Neuronal stem cell (in vitro differentiated cells): ENCODE measurements around the gene COA8.

ENCODE experiments used
- DNase-seq: peaks from one replicate; pipeline ENCODE4 v3.0.0-alpha.2; 2013; ENCODE audit warnings: low spot score
- H2AFZ ChIP-seq: one replicate; pipeline ENCODE4 v1.6.1; 2013; ENCODE audit warnings: mild to moderate bottlenecking, low read length, inconsistent platforms
- H2AK5ac ChIP-seq: 2 replicates; pipeline ENCODE4 v1.6.1; 2013; ENCODE audit warnings: low read depth, mild to moderate bottlenecking, inconsistent platforms, low read length, moderate library complexity, mixed read lengths
- H2BK120ac ChIP-seq: 2 replicates; pipeline ENCODE4 v1.6.1; 2013; ENCODE audit warnings: low read depth, mild to moderate bottlenecking, inconsistent platforms, low read length, moderate library complexity, mixed read lengths
- H2BK12ac ChIP-seq: one replicate; pipeline ENCODE4 v1.6.1; 2013; ENCODE audit warnings: low read length, inconsistent platforms
- H2BK15ac ChIP-seq: 2 replicates; pipeline ENCODE4 v1.6.1; 2013; ENCODE audit warnings: mild to moderate bottlenecking, low read length, inconsistent platforms, mixed read lengths
- H2BK5ac ChIP-seq: one replicate; pipeline ENCODE4 v1.6.1; 2013; ENCODE audit warnings: inconsistent platforms, mild to moderate bottlenecking, low read length, moderate library complexity
- H3K14ac ChIP-seq: one replicate; pipeline ENCODE4 v1.6.1; 2013; ENCODE audit warnings: low read length, inconsistent platforms
- H3K18ac ChIP-seq: 2 replicates; pipeline ENCODE4 v1.6.1; 2013; ENCODE audit warnings: low read length, inconsistent platforms
- H3K23ac ChIP-seq: 2 replicates; pipeline ENCODE4 v1.6.1; 2013; ENCODE audit warnings: low read depth, mild to moderate bottlenecking, mixed read lengths, low read length, inconsistent platforms; ENCODE audit not compliant: poor library complexity
- H3K27ac ChIP-seq: replicated peaks from 3 replicates; pipeline ENCODE4 v1.5.1; 2013; ENCODE audit warnings: low read length, inconsistent platforms
- H3K27me3 ChIP-seq, 3 experiments: 2 replicates each; pipeline ENCODE4 v1.6.1; 2013; ENCODE audit warnings: low read length in 3 of 3, mild to moderate bottlenecking in 2 of 3, inconsistent platforms in 1 of 3, low read depth in 1 of 3, mixed read lengths in 1 of 3, moderate library complexity in 1 of 3; ENCODE audit not compliant: control insufficient read depth in 3 of 3, insufficient read depth in 3 of 3
- H3K36me3 ChIP-seq, 2 donors: replicated peaks in 1 of 2; 2 replicates each; pipeline ENCODE4 v1.6.1; 2013; ENCODE audit warnings: low read length in 2 of 2; ENCODE audit not compliant: control insufficient read depth in 2 of 2, insufficient read depth in 2 of 2
- H3K4ac ChIP-seq: 2 replicates; pipeline ENCODE4 v1.6.1; 2013; ENCODE audit warnings: inconsistent platforms, mild to moderate bottlenecking, low read length, moderate library complexity
- H3K4me1 ChIP-seq, 2 donors: 1 replicate in 1 of 2; 2 replicates in 1 of 2; pipeline ENCODE4 v1.6.1; 2013; ENCODE audit warnings: low read length in 2 of 2, low read depth in 1 of 2; ENCODE audit not compliant: control insufficient read depth in 2 of 2, insufficient read depth in 1 of 2
- H3K4me2 ChIP-seq: one replicate; pipeline ENCODE4 v1.6.1; 2013; ENCODE audit warnings: mild to moderate bottlenecking, low read length, inconsistent platforms; ENCODE audit not compliant: insufficient read depth, poor library complexity, severe bottlenecking
- H3K4me3 ChIP-seq, 2 donors: 2 replicates each; pipeline ENCODE4 v1.5.1; 2013; ENCODE audit warnings: low read length in 2 of 2, mild to moderate bottlenecking in 2 of 2, inconsistent platforms in 1 of 2, moderate library complexity in 1 of 2
- H3K79me1 ChIP-seq: one replicate; pipeline ENCODE4 v1.6.1; 2013; ENCODE audit warnings: low read depth, mild to moderate bottlenecking, inconsistent platforms, low read length, moderate library complexity
- H3K9ac ChIP-seq: one replicate; pipeline ENCODE4 v1.6.1; 2013; ENCODE audit warnings: mild to moderate bottlenecking, low read depth, low read length, inconsistent platforms; ENCODE audit not compliant: poor library complexity
- H3K9me3 ChIP-seq, 2 donors: replicated peaks in 1 of 2; 2 replicates each; pipeline versions ENCODE3 to v1.6.1; 2013; ENCODE audit warnings: low read length in 2 of 2, mild to moderate bottlenecking in 2 of 2, inconsistent platforms in 1 of 2, low read depth in 1 of 2, mixed read lengths in 1 of 2, moderate library complexity in 1 of 2; ENCODE audit not compliant: control insufficient read depth in 2 of 2, insufficient read depth in 1 of 2
- H4K8ac ChIP-seq: one replicate; pipeline ENCODE4 v1.6.1; 2013; ENCODE audit warnings: low read depth, mild to moderate bottlenecking, inconsistent platforms, low read length, moderate library complexity
- H4K91ac ChIP-seq: one replicate; pipeline ENCODE4 v1.6.1; 2013; ENCODE audit warnings: low read length, low read depth, mild to moderate bottlenecking, inconsistent platforms; ENCODE audit not compliant: poor library complexity
- WGBS, 2 donors: extraction: QIAGEN DNeasy Blood & Tissue Kit; methylation state at CpG; one replicate each; pipeline ENCODE4 v1.1.7; 2013; ENCODE audit warnings: missing lambda C conversion rate in 2 of 2, mixed read lengths in 1 of 2; ENCODE audit not compliant: insufficient read length in 2 of 2, insufficient replicate concordance in 1 of 2; ENCODE audit errors: extremely low coverage in 2 of 2; 5-methylcytosine and 5-hydroxymethylcytosine counted together

Gene COA8

DNA sequence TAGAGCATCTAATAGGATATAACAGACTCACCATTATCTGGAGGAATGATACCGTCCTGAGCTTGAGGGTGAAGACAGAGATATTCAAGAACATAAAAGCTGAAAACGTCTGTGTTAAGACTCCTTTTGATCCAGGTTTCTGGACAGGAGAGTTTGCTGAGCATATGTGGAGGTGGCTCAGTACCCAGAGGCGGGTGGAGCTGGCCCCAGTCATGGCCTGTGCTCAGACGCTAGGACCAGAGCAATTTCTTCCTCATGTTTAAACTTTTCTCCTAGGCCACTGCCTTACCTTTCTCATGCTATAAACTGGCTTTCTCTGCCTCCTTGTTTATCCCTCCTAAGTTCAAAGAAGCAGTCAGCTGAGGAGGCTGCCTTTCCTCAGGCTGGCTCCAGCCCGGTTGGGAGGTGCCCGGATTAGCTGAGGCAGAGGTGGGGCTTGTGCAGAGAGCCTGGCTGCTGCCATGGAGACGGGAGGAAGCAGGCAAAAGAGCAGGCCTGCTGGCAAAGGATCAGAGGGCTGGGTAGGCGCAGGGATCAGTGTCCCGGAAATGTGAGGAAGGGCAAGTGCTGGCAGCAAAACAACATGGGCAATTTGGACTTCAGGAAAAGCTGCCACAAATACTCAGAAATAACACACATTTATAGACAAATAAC lies 13.7 kb downstream of the COA8 start:
- no peak overlapping the region for H3K4ac ChIP-seq
- H4K91ac ChIP-seq, result no peak overlapping the region
- H3K27me3 ChIP-seq, result no peaks in the 10 kb centered on the region
- H2BK12ac ChIP-seq, result no peak overlapping the region
- H3K36me3 ChIP-seq, result peaks cover 16 to 71% of the 10 kb centered on the region in 2 donors
- no peak overlapping the region for H2AFZ ChIP-seq
- no peaks in the 10 kb centered on the region for H3K9me3 ChIP-seq
- no peak overlapping the region for H3K18ac ChIP-seq
- no peak overlapping the region for H3K23ac ChIP-seq
- H4K8ac ChIP-seq, result no peak overlapping the region
- no peak overlapping the region for H2AK5ac ChIP-seq
- no peak overlapping the region for H2BK15ac ChIP-seq
- no peak overlapping the region for H3K14ac ChIP-seq
- no peak overlapping the region for H3K4me2 ChIP-seq
- DNase-seq, result peak; percentile 71
- H3K27ac ChIP-seq, result peak overlapping the region; percentile 14
- WGBS, 2 donors, result no CpG with 5 or more reads among the region's 9 CpGs
- H3K9ac ChIP-seq, result no peak overlapping the region
- H2BK120ac ChIP-seq, result no peak overlapping the region
- H2BK5ac ChIP-seq, result no peak overlapping the region
- H3K79me1 ChIP-seq, result peaks cover 6% of the 10 kb centered on the region
- H3K4me3 ChIP-seq, result no peak overlapping the region
- peaks cover 3 to 7% of the 10 kb centered on the region in 2 donors for H3K4me1 ChIP-seq

DNA sequence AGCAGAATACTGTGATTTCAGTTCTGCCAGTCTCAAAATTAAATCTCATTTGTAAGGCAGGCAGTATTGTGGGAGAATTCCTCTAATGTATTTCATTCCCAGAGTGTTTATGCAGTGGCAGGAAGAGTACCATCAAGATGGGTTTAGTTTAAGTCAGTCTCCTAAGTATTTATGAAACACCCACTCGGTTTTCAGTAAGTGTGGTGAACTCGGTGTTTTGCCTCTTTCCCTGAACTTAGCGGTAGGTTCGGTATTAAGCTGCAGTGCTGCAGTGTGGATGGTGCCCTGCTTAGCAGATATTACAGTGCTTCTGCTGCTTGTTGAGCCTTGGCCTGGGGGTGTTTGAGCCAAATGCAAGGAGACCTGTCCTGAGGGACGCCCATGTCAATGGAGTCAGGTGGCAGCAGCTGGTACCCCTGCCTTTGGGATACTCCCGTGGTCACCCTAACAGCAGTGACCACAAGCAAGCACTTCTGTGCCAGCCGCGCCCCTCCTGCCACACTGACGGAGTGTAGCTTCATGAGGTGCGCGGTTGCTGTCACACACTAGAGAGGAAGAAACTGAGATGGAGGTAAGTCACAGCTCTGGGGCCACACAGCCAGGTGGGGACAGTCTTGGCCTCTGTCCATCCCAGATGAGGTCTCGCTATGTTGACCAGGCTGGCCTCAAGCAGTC lies 15.8 kb downstream of the COA8 start:
- Histone ChIP-seq H2BK120ac (no peak overlapping the region), H2BK5ac (no peak overlapping the region), H4K91ac (no peak overlapping the region), H3K4ac (no peak overlapping the region), H3K14ac (no peak overlapping the region), H4K8ac (no peak overlapping the region), H2AFZ (no peak overlapping the region), H2AK5ac (no peak overlapping the region), H3K27ac (no peak overlapping the region), H3K79me1 (peaks cover 8% of the 10 kb centered on the region), H3K27me3 (no peaks in the 10 kb centered on the region), H3K9me3 (no peaks in the 10 kb centered on the region), H3K4me3 (no peak overlapping the region), H3K4me1 (peaks cover 3 to 7% of the 10 kb centered on the region in 2 donors), H3K18ac (no peak overlapping the region), H2BK12ac (no peak overlapping the region), H2BK15ac (no peak overlapping the region), H3K9ac (no peak overlapping the region), H3K4me2 (no peak overlapping the region), H3K36me3 (peaks cover 16 to 69% of the 10 kb centered on the region in 2 donors), H3K23ac (peak overlapping the region; percentile 68)
- DNase-seq, result no peak
- no CpG with 5 or more reads among the region's 12 CpGs for WGBS, 2 donors

DNA sequence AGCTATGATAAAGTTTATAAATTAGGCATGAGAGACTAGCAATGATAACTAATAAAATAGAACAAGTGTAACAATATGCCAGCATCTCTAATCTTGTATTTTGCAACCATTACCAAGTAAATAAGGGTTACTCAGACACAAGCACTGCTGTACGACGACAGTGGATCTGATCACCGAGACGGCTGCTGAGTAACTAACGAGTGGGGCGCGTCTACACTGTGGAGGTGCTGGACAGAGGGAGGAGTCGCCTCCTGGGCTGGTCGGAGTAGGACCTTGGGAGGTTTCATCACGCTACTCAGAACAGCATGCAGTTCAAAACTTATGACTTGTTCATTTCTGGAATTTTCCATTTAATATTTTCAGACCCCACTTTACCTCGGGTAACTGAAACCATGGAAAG lies 18.4 kb downstream of the COA8 start:
- no peak overlapping the region for H4K91ac ChIP-seq
- H3K27me3 ChIP-seq, result no peaks in the 10 kb centered on the region
- H2AK5ac ChIP-seq, result no peak overlapping the region
- H3K4ac ChIP-seq, result no peak overlapping the region
- no peak overlapping the region for H3K4me2 ChIP-seq
- H2AFZ ChIP-seq, result no peak overlapping the region
- DNase-seq, result no peak
- no peak overlapping the region for H2BK120ac ChIP-seq
- H2BK12ac ChIP-seq, result no peak overlapping the region
- no peak overlapping the region for H3K9ac ChIP-seq
- WGBS, 2 donors, result no CpG with 5 or more reads among the region's 11 CpGs
- H3K36me3 ChIP-seq, result peaks cover 7 to 58% of the 10 kb centered on the region in 2 donors
- no peak overlapping the region for H4K8ac ChIP-seq
- no peak overlapping the region for H3K27ac ChIP-seq
- no peak overlapping the region for H2BK15ac ChIP-seq
- H3K4me1 ChIP-seq, result peaks cover 3 to 6% of the 10 kb centered on the region in 2 donors
- peaks cover 8% of the 10 kb centered on the region for H3K79me1 ChIP-seq
- no peaks in the 10 kb centered on the region for H3K9me3 ChIP-seq
- H2BK5ac ChIP-seq, result no peak overlapping the region
- H3K18ac ChIP-seq, result no peak overlapping the region
- no peak overlapping the region for H3K23ac ChIP-seq
- no peak overlapping the region for H3K14ac ChIP-seq
- no peak overlapping the region for H3K4me3 ChIP-seq

DNA sequence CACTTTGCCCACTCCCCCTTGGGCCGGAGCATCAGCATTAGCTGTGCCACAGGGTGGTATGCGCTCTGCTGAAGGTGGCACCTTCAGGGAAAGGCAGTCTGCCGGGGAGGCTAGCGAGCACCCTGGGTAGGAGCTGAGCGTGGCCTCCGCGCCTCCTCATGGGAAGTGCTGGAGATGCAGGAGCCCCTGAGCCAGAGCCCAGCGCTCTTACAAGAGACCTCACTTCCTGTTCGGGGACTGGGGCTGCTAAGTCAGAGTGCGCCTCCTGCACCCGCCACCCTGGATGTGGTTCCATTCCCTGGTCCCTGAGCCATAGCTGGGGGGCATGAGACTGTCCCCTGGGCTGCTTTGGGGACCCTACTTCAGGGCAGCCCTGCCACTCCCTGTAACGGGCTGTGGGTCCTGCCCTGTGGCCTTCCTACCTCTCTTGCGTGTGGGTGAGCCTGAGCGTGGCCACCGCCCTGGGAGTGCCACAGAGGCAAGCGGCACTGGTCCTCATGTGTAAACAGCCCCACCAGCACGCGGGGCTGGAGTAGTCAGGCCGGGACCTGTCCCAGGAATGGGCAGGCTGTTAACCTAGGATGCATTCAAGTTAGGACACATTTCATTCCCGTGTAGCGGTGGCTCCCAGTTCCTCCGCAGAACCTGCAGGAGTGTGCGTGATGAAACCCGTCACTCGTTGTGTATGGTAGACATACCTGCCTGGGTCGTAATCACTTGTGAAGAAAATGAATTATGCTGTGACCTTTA lies 19.4 kb downstream of the COA8 start:
- no peak overlapping the region for H3K27ac ChIP-seq
- peaks cover 8% of the 10 kb centered on the region for H3K79me1 ChIP-seq
- peak overlapping the region in 1 of 2 donors; percentile 33 for H3K4me3 ChIP-seq
- no peak overlapping the region for H2BK15ac ChIP-seq
- no peak overlapping the region for H2AK5ac ChIP-seq
- no CpG with 5 or more reads among the region's 26 CpGs for WGBS, 2 donors
- H3K36me3 ChIP-seq, result peaks cover 7 to 60% of the 10 kb centered on the region in 2 donors
- no peak overlapping the region for H2BK5ac ChIP-seq
- H3K4me2 ChIP-seq, result no peak overlapping the region
- H3K4me1 ChIP-seq, result no peaks in the 10 kb centered on the region
- H4K8ac ChIP-seq, result peak overlapping the region; percentile 92
- no peaks in the 10 kb centered on the region for H3K9me3 ChIP-seq
- no peak overlapping the region for H3K14ac ChIP-seq
- H4K91ac ChIP-seq, result no peak overlapping the region
- peak overlapping the region; percentile 60 for H3K23ac ChIP-seq
- no peak overlapping the region for H2BK12ac ChIP-seq
- H3K18ac ChIP-seq, result peak overlapping the region; percentile 35
- DNase-seq, result no peak
- H3K9ac ChIP-seq, result no peak overlapping the region
- peak overlapping the region; percentile 4 for H3K4ac ChIP-seq
- no peak overlapping the region for H2BK120ac ChIP-seq
- H2AFZ ChIP-seq, result no peak overlapping the region
- no peaks in the 10 kb centered on the region for H3K27me3 ChIP-seq
